HG03039 (cell line): ENCODE measurements around the gene DIRAS1.

Experiments used
- ATAC-seq: cut with Tn5 transposase; IDR thresholded peaks from one replicate; pipeline ENCODE4 v1.9.1; 2021; ENCODE audit warnings: mild to moderate bottlenecking, moderate library complexity; ENCODE audit not compliant: unreplicated experiment

Gene DIRAS1

GRCh38 chr19:2755811-2756210 is 34.6 kb upstream of the DIRAS1 start:
- no peak for ATAC-seq

DNA sequence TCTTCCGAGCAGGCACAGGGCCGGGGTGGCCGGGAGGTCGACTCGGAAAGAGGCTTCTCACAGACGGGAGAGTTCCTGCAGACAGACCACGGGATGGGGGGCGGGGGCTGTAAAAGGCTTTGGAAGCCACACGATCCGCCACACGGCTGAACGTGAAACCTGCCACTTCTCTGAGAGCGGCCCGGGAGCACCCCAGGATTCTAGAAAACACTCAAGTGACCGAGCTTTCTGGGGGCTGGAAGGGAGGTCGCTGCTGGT is 34.2 kb upstream of the DIRAS1 start:
- no peak for ATAC-seq

- no peak for ATAC-seq
Observed at GRCh38 chr19:2754659-2755447, 33.7 kb upstream of the DIRAS1 start.

GRCh38 chr19:2751438-2751830 is 30.3 kb upstream of the DIRAS1 start:
- ATAC-seq = no peak

DNA sequence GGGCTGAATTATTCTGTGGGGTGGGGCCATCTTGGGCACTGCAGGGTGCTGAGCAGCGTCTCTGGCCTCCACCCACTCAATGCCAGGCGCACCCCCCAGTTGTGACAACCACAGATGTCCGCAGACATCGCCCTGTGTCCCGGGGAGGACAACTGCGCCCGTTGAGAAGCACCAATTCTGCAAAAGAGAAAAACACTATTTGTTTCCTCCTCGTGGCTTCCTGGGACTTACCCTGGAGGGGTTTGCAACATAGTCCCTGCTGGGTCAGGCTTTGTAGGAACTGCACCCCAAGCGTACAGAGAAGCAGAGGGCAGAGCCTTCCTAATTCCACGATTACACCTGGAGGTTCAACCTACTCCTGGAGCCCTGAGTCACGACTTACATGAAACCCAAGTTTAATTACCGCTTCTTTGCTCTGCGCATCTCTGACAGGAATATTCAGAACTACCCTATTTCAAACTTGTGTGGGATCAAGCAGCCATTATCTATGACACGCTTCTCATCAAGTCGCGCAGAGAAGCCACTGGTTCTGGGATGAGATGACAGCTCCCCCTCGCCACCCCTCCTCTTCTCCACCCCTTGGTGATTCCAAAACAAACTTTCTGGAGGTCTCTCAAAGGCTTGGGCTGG is 29.8 kb upstream of the DIRAS1 start:
- ATAC-seq = no peak

- no peak for ATAC-seq
Observed at GRCh38 chr19:2747349-2747748, 26.2 kb upstream of the DIRAS1 start.

GRCh38 chr19:2744113-2744512 is 22.9 kb upstream of the DIRAS1 start:
- no peak for ATAC-seq

GRCh38 chr19:2743099-2743498 is 21.9 kb upstream of the DIRAS1 start:
- ATAC-seq = no peak

DNA sequence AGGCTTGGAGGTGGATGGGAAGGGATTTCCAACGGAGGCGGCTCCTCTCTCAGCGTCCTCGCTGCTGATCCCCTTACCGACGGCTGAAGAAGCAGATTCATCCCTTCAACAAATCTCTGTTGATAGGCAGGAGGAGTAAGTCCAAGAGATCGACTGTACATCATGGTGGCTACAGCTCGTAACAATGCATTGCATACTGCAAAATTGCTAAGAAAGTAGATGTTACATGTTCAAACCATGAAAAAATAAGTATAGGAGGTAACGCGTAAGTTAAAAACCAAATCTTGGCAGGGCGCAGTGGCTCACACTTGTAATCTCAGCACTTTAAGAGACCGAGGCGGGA is 19.1 kb upstream of the DIRAS1 start:
- no peak for ATAC-seq

- ATAC-seq = peak; percentile 92
Observed at GRCh38 chr19:2739602-2740313, 18.6 kb upstream of the DIRAS1 start, which contains the start of gene SLC39A3. SLC39A3 (minus strand) TSS chr19:2740017; CDS start chr19:2737257, 2,760 bp downstream.

DNA sequence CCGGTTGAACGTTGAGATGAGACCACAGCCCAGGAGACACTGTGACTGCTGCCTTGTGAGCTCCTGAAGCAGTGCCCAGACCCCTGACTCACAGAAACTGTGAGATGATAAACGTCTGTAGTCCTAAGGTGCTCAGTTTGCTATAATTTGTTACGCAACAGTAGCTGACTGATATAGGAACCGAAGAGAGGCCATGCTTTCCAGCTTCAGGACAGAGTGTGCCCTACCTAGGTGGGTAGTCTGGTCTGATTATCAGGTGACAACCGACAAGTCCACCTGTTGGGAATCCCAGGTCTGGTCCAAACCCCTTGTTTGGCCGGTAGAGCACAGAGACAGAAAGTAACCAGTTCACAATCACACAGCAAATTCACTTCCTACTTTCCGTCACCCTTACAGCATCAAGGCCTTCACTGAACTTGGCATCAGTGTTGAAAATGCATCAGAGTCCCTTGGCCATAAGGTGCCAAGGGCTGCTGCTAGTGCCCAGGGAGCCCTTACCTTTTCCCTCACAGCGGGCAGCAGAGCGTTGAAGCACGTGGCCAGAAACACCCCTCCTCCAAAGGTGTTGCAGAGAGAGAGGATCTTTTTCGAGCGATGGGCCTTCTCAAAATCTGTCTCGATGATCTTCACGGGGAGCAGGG is 15.5 kb upstream of the DIRAS1 start:
- ATAC-seq = no peak

- ATAC-seq = no peak
Observed at GRCh38 chr19:2735374-2735773, 14.2 kb upstream of the DIRAS1 start.

DNA sequence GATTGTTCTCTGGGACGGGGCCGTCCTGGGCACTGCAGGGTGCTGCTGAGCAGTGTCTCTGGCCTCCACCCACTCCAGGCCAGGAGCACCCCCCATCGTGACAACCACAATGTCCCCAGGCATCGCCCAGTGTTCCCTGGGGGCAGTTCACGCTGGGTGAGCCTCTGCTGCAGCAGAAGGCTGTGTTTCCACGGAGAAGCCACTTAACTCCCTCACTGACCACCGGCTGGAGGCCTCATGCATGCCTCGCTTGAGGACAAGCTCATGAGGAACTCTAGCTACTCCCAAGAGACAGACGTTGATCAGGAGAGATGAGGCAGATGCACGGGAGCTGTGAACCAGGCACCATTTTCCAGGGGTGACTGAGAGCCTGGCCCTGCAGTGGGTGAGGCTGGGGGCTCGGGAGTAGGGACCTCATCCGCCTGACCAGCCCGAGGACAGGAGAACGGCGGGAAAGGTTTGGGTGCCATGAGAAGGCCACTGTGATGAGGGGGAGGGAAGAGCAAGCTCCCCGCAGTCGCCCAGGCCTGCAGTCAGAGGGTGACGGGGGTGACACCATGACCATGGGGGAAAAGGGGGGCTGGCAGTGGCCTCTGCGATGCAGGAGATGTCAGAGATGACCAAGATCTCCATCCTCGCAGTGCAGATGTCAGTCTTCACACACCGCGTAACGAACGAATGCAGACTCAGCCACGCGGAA is 13.6 kb upstream of the DIRAS1 start:
- no peak for ATAC-seq

- no peak for ATAC-seq
Observed at GRCh38 chr19:2733930-2734588, 12.9 kb upstream of the DIRAS1 start.

DNA sequence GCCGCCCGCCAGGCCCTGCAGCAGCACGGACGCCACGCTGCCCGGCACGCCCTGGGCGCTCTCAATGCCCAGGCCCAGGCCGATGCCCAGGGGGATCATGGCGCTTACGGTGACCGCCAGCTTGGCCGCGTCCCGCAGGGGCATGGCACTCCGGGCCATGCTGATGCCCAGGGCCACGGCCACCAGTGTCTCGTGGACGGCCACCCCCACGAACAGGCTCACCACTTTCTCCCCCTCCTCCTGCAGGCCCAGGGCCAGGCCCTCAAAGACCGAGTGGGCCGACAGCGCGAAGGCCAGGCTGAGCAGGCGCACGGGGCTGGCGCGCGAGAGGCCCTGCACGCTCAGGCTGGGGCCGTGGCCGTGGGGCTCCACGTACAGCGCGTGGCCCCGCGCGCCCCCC is 11.7 kb upstream of the DIRAS1 start:
- no peak for ATAC-seq

DNA sequence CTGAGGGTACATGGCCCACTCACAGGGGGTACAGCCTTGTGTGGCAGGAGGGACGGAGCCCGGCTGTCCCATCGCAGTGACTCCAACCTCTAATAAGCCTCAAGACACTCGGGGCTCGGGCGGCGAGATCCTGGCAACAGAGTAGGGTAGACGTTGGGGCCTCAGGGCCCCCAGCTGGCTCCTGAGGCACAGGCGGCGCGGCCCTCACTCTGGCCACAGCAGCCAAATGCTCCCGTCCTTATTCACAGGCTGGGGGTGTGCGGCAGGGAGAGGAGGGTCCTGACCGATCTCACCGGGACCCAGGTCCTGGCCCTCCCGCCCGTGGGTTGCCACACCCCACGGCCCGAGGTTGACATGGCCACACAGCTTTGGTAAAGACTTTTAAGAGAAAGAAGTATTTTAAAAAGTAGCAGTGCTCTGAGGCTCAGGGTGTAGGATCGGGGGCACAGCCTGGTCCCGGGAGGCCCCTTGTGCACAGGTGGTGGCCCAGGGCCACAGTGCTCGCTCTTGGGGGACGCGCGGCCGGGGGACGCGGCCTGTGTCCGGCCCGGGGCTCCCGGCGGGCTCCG is 11.1 kb upstream of the DIRAS1 start:
- no peak for ATAC-seq

DNA sequence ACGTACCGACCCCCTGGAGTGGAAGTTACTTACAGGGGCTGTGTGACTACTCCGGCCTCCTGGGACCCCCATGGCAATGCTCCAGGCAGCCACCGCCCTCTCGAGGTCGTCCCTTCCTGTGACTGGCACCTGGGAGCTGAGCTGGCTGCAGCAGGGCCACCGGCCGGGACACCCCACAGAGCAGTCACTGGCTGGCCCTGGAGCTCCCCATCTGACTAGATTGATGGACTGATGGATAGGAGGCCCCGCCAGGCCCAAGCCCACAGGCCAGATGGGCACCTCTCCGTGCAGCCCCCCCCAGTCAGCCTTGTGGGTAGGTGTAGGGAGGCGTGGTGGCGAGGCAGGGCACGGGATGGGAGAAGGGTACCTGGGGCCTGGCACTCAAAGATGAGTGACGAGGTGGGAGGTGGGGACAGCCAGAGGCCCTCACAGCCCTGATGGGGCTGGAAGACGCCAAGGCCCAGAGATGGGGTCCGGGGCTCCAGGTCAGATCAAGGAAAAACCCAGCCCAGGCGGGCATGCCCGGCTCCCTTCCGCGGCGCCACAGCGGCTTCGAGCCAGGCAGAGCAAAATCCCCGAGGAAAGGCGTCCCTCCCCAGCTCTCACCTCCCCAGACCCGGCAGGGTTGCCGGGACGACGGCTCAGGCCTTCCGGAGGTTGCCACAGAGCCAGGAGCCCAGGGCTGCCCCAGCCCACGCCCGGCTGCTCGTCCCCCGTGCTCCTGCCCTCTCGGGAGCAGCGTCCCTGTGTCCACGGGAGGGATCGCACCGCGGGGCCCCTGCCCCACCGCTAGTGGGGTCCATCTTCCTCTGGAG is 10.2 kb upstream of the DIRAS1 start:
- no peak for ATAC-seq

DNA sequence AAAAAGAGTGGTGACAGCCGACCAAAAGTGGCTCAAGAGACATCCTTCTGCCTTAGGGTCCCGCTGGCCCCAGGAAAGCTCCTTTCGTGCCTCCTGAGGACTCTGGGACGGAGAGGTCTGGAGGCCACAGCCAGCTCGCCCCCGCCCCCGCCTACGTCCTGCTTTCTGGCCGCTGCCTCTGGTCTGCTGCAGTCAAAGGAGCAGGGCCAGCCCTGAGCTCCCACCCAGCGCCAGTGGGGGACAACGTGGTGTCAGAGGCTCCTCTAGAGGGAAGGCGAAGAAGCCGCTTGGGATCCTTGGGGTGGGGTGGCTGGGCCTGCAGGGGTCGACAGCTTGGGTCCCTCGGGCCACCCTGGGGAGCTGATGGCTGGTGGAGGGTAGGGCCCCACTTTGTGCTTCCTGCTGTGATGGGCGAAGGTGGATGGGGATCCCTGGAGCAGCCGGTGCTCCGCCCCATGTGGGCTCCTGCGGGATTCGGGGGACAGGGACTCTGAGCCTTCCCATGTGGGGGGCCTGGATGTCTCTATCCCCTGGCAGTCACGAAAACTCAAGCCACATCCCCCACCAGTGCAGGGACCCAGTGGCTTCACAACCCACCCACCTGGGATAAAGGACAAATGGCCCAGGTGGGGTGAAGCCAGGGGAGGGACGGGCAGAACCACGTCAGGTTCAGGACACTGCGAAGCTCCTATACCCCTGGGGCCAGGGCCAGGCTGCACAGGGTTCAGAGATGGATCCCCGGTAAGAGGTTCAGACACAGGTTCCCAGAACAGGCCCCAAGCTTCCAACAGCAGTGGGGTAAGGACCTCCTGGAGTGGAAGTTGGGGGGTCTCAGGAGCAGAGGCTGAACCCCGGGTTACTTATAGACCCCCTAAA is 9.0 kb upstream of the DIRAS1 start:
- no peak for ATAC-seq
